ENCODE data around the gene AJUBA.

- TF ChIP-seq, protein P1, sequence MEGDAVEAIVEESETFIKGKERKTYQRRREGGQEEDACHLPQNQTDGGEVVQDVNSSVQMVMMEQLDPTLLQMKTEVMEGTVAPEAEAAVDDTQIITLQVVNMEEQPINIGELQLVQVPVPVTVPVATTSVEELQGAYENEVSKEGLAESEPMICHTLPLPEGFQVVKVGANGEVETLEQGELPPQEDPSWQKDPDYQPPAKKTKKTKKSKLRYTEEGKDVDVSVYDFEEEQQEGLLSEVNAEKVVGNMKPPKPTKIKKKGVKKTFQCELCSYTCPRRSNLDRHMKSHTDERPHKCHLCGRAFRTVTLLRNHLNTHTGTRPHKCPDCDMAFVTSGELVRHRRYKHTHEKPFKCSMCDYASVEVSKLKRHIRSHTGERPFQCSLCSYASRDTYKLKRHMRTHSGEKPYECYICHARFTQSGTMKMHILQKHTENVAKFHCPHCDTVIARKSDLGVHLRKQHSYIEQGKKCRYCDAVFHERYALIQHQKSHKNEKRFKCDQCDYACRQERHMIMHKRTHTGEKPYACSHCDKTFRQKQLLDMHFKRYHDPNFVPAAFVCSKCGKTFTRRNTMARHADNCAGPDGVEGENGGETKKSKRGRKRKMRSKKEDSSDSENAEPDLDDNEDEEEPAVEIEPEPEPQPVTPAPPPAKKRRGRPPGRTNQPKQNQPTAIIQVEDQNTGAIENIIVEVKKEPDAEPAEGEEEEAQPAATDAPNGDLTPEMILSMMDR (IDR thresholded peaks at IDR 0.05; ENCODE audit: low read depth, low read length), result no peak
- no peak for TF ChIP-seq EZH2phosphoT487 (IDR thresholded peaks at IDR 0.05; ENCODE audit: low read depth)
Observed at GRCh38 chr14:22996768-22997654, 14.7 kb upstream of the AJUBA start.
